ENCODE results near the gene SUSD3. TPM values are rescaled to one million over a fixed set of nuclear protein-coding genes. Genes with fewer than 3 reads are reported as not detected.

SUSD3 gene
- total RNA-seq, 4 donors from 2014 or later: 2.8 to 8.1 (median 5.6) TPM

DNA sequence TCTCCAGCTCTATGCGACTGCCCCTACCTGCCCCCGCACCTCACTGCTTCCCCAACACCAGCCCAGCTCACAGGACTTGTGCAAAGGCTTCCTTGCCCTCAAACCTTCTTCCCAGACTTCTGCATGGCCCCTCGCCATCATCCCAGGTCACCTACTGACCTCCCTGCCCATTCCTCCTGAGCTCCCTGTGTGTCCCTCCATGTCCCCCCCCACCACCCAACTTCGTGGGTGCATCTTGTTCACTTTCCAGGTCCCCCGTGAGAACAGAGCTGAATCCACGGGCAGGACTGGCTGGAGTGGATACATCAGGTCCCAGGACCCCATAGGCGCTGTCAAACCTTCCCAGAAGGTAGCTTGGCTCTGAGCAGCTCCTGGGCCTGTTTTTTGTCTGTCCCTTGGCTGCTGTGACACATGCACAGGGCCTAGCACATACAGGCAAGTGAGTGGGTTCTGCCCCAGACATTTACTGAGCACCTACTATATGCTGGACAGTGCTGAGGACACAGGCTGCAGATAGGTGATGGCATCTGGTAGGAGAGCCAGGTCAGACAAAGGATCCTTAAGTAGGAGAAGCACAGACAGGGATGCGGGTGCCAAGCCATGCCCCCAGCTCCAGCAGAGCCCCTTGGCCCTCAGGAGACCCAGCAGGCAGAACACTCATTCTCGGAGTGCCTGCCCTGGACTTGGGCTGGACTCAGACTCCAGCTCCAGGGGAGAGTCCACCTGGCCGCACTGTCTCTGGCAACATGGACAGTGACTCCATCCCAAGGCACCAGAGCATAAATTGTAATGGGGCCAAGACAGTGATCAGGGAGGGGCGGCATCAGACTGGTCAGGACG, 60.6 kb downstream of the SUSD3 start:
- no peak for TF ChIP-seq POLR2A (IDR thresholded peaks at IDR 0.05)
- TF ChIP-seq, protein P1, sequence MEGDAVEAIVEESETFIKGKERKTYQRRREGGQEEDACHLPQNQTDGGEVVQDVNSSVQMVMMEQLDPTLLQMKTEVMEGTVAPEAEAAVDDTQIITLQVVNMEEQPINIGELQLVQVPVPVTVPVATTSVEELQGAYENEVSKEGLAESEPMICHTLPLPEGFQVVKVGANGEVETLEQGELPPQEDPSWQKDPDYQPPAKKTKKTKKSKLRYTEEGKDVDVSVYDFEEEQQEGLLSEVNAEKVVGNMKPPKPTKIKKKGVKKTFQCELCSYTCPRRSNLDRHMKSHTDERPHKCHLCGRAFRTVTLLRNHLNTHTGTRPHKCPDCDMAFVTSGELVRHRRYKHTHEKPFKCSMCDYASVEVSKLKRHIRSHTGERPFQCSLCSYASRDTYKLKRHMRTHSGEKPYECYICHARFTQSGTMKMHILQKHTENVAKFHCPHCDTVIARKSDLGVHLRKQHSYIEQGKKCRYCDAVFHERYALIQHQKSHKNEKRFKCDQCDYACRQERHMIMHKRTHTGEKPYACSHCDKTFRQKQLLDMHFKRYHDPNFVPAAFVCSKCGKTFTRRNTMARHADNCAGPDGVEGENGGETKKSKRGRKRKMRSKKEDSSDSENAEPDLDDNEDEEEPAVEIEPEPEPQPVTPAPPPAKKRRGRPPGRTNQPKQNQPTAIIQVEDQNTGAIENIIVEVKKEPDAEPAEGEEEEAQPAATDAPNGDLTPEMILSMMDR (IDR thresholded peaks at IDR 0.05): no peak
- DNase-seq (ENCODE audit: low spot score in 2 of 2): peak in 1 of 2 donors; percentile 83
- intact Hi-C loops (cut with DNase I; ENCODE audit: low total_unique reads): no loop called here
- WGBS, 2 donors: 81 to 87% methylated on average over 11 to 12 of the region's 12 CpGs
- no peak overlapping the region for H3K4me3 ChIP-seq (ENCODE audit: low read depth, poor library complexity, severe bottlenecking)

DNA sequence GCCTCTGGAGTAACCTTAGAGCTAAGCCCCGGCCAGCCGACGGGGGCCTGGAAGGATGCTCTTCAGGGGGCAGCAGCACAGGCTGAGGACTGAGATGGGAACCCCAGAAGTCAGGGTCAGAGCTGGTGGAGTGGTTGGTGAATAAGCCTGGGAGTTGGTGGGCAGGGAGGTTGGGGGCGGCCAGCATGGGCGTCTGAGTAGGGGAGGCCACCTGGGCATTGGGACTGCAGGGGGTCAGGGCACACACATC, 61.1 kb downstream of the SUSD3 start:
- no peak for DNase-seq (ENCODE audit: low spot score in 2 of 2)
- intact Hi-C loops (cut with DNase I; ENCODE audit: low total_unique reads): no loop called here
- H3K4me3 ChIP-seq (ENCODE audit: low read depth, poor library complexity, severe bottlenecking): no peak overlapping the region
- 69 to 80% methylated on average over 5 of the region's 5 CpGs for WGBS, 2 donors
- no peak for TF ChIP-seq POLR2A (IDR thresholded peaks at IDR 0.05)
- TF ChIP-seq, protein P1 (IDR thresholded peaks at IDR 0.05): no peak

DNA sequence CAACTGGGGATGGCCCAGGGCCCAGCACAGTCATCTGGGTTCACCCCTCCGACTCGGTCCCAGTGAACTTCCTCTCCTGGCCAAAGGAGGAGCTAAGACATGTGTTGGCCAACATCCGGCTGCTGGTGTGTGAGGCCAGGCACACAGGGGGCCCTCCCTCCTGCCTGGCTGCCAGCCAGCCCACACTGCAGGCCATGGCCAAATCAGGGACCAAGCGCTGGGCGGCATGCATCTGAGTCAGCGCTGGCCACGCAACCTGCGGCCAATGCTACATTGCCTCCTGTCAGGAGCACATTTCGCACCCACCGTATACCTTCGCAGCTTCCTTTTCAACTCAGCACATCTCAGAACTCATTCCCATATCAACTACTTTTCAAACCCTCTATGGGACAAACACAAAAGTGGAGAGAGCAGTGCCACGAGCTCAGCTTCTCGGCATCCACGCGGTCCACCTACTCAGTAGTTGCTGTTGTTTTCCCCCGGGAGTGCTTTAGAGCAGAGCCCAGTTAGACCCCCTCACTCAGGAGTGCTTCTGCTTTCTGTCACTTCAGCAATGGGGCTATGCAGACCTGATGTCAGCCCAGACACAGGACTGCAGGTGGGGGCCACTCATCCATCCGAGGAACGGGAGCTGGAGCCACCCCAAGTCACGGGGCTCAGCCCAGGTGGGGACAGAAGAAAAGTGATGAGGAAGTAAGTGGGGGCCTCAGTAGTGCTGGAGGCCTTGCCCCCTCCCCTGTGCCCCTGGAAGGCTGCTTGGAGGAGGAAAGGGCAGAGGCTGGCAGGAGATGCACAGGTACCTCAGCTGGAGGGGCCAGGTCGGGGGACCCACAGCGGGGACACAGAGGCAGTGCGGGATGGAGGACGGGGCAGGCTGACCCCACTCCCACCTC, 61.7 kb downstream of the SUSD3 start:
- no peak for TF ChIP-seq POLR2A (IDR thresholded peaks at IDR 0.05)
- TF ChIP-seq, protein P1 (IDR thresholded peaks at IDR 0.05): peak in 1 of 3 donors; percentile 22
- peak; percentile 88 to 97 for DNase-seq (ENCODE audit: low spot score in 2 of 2)
- H3K4me3 ChIP-seq (ENCODE audit: low read depth, poor library complexity, severe bottlenecking): no peak overlapping the region
- intact Hi-C loops (cut with DNase I; ENCODE audit: low total_unique reads): no loop called here
- 55 to 61% methylated on average over 23 of the region's 23 CpGs for WGBS, 2 donors

DNA sequence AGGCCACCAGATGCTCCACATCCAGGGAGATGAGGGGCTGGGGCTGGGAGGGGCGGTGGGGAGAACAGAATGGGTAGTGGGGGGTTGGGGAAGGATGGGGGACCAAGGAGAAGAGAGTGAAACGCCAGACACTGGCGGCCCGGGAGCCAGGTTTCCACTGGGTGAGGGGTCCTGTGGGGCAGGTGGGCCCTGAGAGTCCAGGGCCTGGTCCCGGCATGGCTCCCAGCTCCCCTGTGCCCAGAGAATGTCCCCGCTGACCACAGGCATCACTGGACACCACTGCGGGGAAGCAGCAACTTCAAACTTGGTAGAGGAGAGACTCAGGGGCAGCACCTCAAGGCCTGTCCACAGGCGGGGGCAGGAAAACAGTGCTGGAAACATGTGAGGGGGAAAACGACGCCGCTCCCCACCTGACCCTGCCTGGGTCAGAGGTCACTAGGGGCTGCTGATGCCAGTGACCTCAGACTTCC, 62.4 kb downstream of the SUSD3 start:
- intact Hi-C loops (cut with DNase I; ENCODE audit: low total_unique reads): no loop called here
- TF ChIP-seq POLR2A (IDR thresholded peaks at IDR 0.05): no peak
- TF ChIP-seq, protein P1 (IDR thresholded peaks at IDR 0.05): no peak
- no peak overlapping the region for H3K4me3 ChIP-seq (ENCODE audit: low read depth, poor library complexity, severe bottlenecking)
- DNase-seq (ENCODE audit: low spot score in 2 of 2): peak in 1 of 2 donors; percentile 79
- 85 to 93% methylated on average over 8 to 11 of the region's 11 CpGs for WGBS, 2 donors

DNA sequence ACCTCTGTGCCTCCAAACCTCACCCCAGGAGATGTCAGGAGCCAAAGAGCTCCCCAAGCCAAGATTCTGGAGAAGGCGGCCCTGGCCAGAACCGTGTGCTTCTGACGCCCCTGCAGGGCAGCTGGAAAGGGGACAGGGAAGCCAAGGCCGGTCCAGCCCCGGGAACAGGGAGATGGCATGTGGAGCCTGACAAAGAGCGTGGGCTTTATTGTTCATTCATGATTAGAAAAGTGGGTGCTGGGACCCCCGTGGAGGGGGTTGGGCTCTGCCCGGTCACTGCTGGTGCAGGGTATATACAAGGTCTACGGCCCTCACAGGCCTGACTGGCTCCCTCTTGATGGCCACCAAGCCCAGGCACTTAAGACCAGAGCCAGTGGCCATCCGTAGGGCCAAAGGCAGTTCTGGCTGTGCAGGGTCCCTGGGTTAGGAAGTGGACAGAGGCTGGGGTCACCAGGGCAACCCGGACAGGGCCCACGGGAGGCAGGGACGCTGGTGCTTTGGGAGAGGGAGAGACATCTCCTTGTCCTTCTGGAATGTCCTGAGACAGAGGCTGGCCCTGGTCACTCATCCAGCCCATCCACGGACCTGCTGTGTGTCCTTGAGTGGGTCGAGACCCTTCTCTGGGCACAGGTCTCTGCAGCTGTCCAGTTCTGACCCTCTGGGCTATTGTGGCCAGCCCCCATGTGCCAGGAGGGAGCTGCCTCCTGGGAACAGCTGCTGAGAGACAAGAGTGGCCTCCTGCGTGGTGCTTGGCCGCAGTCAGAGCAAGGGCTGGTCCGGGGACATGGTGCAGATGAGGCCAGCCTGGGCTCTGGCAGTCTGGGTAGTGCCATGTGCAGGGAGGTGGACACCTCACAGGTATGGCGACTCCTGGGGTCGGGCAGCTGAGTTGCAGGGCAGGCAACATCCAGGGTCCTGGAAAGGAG, 63.1 kb downstream of the SUSD3 start:
- peak in 1 of 2 donors; percentile 84 for DNase-seq (ENCODE audit: low spot score in 2 of 2)
- no peak overlapping the region for H3K4me3 ChIP-seq (ENCODE audit: low read depth, poor library complexity, severe bottlenecking)
- WGBS, 2 donors: 81 to 90% methylated on average over 19 to 20 of the region's 20 CpGs
- intact Hi-C loops (cut with DNase I; ENCODE audit: low total_unique reads): no loop called here
- TF ChIP-seq, protein P1 (IDR thresholded peaks at IDR 0.05): no peak
- no peak for TF ChIP-seq POLR2A (IDR thresholded peaks at IDR 0.05)
